HUES6 (cell line): ENCODE results near the gene GH2.

Experiments
- H3K27ac ChIP-seq: 2 replicates; pipeline ENCODE4 v1.7.0; 2013; ENCODE audit warnings: low read depth, mild to moderate bottlenecking, low read length, inconsistent platforms
- H3K27me3 ChIP-seq: 2 replicates; pipeline ENCODE4 v1.6.1; 2013; ENCODE audit warnings: low read length; ENCODE audit not compliant: control insufficient read depth, insufficient read depth
- H3K36me3 ChIP-seq: 2 replicates; pipeline ENCODE4 v1.6.1; 2013; ENCODE audit warnings: low read length; ENCODE audit not compliant: control insufficient read depth, insufficient read depth
- H3K4me1 ChIP-seq: 2 replicates; pipeline ENCODE4 v1.6.1; 2013; ENCODE audit warnings: low read length; ENCODE audit not compliant: control insufficient read depth, insufficient read depth
- H3K4me3 ChIP-seq: 2 replicates; pipeline ENCODE4 v1.5.1; 2013; ENCODE audit warnings: low read depth, low read length
- H3K9ac ChIP-seq: one replicate; pipeline ENCODE4 v1.6.1; 2013; ENCODE audit warnings: mild to moderate bottlenecking, low read length
- H3K9me3 ChIP-seq: 2 replicates; pipeline ENCODE4 v1.6.1; 2013; ENCODE audit warnings: low read depth, low read length; ENCODE audit not compliant: control insufficient read depth, insufficient read depth

The GH2 gene

DNA sequence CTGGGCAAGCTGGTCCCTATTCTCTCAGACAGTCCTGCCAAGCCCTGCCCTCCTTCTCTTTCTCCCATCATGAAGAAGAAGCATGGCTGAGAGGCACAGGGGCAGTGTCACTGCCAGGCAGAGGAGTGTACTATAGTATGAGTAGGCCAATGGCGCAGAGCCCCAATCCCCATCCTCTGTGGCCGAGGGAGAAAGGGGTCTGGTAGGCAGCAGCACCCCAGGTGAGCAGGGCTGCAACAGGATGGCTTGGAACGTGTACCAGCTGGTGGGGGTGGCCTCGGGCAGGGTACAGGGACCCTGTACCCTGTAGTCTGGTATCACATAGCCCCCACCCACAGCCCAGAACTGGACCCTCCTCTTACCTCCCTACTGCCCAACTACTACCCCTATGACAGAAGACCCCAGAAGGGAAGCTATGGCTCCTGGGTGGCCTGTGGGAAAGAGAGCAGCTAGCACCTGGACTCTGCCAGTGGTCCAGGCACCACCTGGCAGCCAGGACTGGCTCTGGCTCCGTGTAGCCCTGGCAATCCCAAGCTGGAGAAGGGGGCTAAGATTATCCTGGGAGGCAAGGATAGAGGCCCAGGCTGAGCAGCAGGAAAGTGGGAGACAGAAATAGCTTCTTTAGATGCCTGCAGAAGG lies 43.7 kb downstream of the GH2 start:
- Histone ChIP-seq H3K27ac (no peak overlapping the region), H3K9me3 (no peaks in the 10 kb centered on the region), H3K27me3 (no peaks in the 10 kb centered on the region), H3K4me1 (peaks cover 28% of the 10 kb centered on the region), H3K9ac (no peak overlapping the region), H3K36me3 (peaks cover 37% of the 10 kb centered on the region), H3K4me3 (no peak overlapping the region)

DNA sequence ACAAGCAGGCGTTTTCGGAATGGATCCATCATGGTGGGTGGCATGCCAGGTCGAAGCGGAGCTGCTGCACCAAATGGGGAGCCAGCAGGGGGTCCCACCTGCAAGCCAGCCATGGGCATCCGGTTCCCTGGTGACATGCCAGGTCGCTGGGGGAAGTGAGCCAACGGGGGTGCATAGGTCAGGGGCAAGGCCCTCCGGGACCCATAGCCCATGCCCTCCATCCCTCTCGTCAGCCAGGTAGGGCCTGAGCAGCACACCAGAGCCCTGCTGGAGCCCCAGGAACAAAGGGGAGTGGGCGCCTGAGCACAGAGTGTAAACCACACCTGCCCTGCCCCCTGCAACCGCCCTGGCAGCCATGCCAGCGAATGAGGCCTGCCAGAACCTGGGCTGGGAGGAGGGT lies 44.3 kb downstream of the GH2 start:
- Histone ChIP-seq H3K4me3 (no peak overlapping the region), H3K9ac (no peak overlapping the region), H3K4me1 (peaks cover 28% of the 10 kb centered on the region), H3K27ac (no peak overlapping the region), H3K36me3 (peaks cover 43% of the 10 kb centered on the region), H3K9me3 (no peaks in the 10 kb centered on the region), H3K27me3 (no peaks in the 10 kb centered on the region)

DNA sequence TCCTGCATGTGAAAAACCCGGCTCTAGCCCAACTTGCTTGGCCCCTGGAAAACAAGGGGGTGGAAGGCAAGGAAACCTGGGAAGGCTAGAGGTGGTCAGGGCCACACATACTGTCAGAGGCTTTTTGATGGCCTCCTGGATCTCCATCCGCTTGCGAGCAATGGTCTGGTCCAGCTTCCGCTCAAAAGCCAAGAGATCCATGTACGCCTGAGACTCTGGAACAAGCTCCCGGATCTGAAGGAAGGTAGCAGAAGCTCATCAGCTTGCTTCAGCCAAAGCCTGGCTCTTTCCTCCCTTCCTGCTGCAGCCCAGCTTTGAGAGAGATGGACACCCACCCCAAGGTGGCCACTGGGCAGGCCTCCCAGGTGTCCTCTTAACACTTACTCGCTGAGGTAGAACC lies 44.9 kb downstream of the GH2 start:
- H3K27me3 ChIP-seq: no peaks in the 10 kb centered on the region
- H3K27ac ChIP-seq: no peak overlapping the region
- no peak overlapping the region for H3K4me3 ChIP-seq
- H3K36me3 ChIP-seq: peaks cover 50% of the 10 kb centered on the region
- peaks cover 28% of the 10 kb centered on the region for H3K4me1 ChIP-seq
- H3K9me3 ChIP-seq: no peaks in the 10 kb centered on the region
- no peak overlapping the region for H3K9ac ChIP-seq

DNA sequence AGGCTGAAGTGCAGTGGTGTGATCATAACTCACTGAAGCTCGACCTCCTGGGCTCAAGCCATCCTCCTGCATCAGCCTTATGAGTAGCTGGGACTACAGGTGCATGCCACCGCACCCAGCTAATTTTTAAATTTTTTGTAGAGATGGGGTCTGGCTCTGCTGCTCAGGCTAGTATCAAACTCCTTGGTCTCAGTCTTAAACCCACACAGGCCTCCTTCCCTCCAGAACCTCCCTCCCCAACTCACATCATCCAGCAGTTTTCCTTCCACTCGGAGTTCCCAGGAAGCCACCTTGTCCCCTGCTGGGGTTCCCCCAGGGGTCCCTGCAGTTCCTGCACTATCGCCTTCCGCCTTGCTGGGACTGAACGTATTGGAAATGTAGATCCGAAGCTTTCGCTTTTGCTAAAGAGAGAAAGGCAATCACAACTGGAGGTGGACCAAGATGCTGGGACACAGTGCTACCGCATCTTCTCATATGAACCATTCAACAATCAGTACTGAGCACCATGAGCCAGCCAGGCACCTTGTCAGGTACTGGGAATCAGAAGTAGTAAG lies 46.5 kb downstream of the GH2 start:
- Histone ChIP-seq H3K27ac (no peak overlapping the region), H3K4me3 (no peak overlapping the region), H3K27me3 (no peaks in the 10 kb centered on the region), H3K9ac (no peak overlapping the region), H3K36me3 (peaks cover 65% of the 10 kb centered on the region), H3K9me3 (no peaks in the 10 kb centered on the region), H3K4me1 (peaks cover 16% of the 10 kb centered on the region)

DNA sequence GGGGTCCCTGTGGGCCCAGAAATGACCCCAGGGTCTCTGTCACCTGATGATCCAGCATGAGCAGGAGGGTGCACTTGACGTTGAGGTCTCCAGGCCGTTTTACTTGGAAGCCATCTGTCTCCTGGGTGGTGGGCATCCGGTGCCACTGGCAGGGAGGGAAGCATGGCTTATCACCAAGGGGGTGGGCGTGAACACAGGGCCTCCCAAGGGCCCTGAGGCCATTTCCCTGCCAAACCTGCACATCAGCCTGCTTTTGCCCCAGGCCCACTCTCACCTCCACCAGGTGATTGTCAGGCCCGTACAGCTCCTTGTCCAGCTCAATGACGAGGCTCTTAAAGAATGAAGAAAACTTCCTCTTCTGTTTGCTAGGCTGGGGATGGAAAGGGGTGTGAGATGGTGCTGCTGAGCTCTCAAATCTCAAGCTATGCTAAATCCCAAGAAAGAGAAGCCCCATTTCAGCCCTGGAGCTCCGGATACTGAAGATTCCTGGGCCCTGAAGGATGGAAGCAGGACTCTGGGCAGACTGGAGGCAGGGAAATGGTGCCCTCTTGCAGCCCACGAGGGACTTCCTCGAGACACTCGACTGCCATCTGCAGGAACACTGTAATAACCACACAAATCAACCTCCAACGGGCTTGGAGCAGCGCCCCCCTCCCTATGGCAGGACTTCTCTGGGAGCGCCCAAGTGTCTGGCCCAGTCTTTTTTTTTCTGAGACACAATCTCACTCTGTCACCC lies 47.1 kb downstream of the GH2 start:
- Histone ChIP-seq H3K4me1 (peaks cover 14% of the 10 kb centered on the region), H3K27me3 (no peaks in the 10 kb centered on the region), H3K4me3 (no peak overlapping the region), H3K9me3 (no peaks in the 10 kb centered on the region), H3K9ac (no peak overlapping the region), H3K36me3 (peaks cover 72% of the 10 kb centered on the region), H3K27ac (no peak overlapping the region)

DNA sequence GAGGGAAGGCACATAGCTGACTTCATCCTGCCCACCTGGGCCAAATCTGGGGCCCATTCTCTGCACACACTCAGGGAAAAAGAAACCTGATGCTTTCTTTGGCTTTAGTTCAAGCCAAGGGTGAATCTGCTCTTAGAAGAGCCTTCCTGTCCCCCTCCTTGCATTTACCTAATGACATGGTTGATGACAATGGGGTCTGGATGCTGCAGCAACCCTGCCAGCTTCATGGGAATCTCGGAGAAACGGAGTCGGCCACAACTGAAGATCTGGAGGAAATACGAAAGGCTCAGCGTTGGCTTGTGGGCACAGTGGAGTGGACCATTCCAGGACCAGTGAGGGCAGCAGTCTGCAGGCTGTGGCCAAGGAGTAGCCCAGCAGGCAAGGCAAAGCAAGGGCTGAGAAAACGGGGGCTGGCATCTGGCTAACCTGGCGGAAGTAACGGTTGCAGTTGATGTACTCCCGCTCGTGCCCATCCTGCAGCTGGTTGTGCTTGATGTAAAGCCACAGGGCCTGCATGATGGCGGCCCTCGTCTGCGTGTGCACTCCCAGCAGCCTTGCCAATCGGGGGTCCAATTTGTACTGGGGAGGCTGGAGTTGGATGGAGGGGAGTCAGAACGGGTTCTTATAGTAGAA lies 47.9 kb downstream of the GH2 start:
- H3K27me3 ChIP-seq: no peaks in the 10 kb centered on the region
- H3K36me3 ChIP-seq: peaks cover 79% of the 10 kb centered on the region
- H3K4me3 ChIP-seq: no peak overlapping the region
- peaks cover 7% of the 10 kb centered on the region for H3K4me1 ChIP-seq
- no peak overlapping the region for H3K27ac ChIP-seq
- H3K9me3 ChIP-seq: no peaks in the 10 kb centered on the region
- H3K9ac ChIP-seq: no peak overlapping the region

DNA sequence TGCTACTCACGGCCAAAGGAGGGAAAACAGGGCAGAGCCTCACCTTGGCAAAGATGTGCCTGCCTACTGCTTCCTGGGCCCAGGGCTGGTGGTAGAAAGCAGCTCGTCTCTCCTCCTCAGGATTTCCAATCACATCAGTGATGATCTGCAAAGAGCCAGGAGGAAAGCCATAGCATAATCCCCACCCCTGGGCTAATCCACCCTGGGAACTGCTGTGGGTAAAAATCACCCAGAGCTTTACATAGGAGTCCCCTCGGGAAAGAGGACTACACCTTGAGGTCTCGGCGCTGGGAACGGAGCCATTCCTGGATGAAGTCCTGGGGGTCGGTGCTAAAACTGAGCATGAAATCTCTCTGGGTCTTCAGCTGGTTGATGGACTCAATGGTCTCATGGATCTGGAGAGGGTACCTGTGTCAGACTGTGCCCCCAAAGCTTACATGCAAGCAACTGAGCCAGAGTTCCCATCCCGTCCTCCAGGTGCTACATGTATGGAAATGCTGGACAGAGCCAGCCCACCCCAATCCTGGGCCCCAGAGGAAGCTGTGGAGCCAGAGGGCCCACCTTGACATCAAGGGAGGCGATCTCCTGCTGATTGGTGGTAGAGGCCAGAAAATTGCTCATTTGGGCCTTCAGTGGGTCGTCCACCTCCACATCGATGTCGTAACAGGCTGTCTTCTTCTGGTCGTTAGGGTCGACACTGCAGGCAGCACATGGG lies 48.6 kb downstream of the GH2 start:
- no peak overlapping the region for H3K9ac ChIP-seq
- no peaks in the 10 kb centered on the region for H3K27me3 ChIP-seq
- peaks cover 86% of the 10 kb centered on the region for H3K36me3 ChIP-seq
- no peak overlapping the region for H3K4me3 ChIP-seq
- no peaks in the 10 kb centered on the region for H3K9me3 ChIP-seq
- no peak overlapping the region for H3K27ac ChIP-seq
- H3K4me1 ChIP-seq: 0 out of 2 replicates have a peak, but pooled peaks cover under 1% of the 10 kb centered on the region

DNA sequence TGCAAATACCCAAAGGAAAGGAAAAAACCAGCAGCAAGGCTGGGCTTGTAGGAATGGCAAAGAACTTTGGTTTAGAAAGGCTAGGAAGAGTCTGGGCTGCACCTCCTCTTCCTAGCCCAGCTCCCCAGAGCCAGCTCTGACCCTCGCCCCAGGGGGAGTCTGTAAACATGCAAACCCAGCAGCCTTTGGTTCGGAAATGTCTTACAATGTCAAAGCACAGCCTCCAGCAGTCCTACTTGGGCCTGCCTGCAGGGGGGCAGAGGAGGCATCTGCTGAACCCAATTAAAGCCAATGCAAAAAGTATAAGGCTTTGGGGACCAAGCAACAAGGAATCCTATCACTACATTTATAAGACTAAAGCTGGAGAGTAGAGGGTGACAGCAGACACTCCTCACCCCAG lies 49.3 kb downstream of the GH2 start:
- no peak overlapping the region for H3K4me3 ChIP-seq
- no peaks in the 10 kb centered on the region for H3K4me1 ChIP-seq
- no peaks in the 10 kb centered on the region for H3K9me3 ChIP-seq
- H3K27ac ChIP-seq: no peak overlapping the region
- no peaks in the 10 kb centered on the region for H3K27me3 ChIP-seq
- peaks cover 87% of the 10 kb centered on the region for H3K36me3 ChIP-seq
- no peak overlapping the region for H3K9ac ChIP-seq

DNA sequence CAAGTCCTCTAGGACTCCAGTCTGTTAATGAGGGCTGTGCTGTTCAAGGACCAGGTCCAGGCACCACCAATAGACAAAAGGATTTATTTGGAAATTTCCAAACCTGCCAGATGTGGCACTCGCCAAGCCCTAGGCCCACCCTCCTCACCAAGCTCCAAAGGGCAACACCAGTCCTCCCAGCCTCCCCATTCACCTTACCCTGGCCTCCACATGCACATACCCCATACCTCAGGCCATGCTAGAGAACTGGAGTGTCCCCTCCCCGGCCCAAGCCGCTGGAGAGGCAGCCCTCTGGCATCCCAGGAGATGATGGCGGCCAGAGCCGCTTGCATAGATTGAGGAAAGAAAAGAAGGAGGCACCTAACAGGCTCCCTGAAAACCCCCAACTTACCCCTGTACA lies 49.7 kb downstream of the GH2 start:
- no peak overlapping the region for H3K9ac ChIP-seq

DNA sequence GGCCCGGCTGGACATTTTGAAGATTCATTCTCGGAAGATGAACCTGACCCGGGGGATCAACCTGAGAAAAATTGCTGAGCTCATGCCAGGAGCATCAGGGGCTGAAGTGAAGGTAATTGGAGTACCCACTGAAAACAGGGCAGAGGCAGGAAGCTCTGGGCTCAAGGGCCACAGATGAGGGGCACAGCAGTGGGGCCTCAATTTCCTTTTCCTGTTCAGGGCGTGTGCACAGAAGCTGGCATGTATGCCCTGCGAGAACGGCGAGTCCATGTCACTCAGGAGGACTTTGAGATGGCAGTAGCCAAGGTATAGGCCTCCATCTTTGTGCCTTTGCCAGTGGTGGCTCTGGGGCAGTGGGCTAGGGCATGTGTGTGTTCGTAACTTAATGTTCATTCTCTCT lies 50.2 kb downstream of the GH2 start:
- Histone ChIP-seq H3K9me3 (no peaks in the 10 kb centered on the region), H3K36me3 (peaks cover 78% of the 10 kb centered on the region), H3K9ac (no peak overlapping the region), H3K27me3 (no peaks in the 10 kb centered on the region), H3K4me3 (no peak overlapping the region), H3K27ac (no peak overlapping the region), H3K4me1 (no peaks in the 10 kb centered on the region)

More for the DNA sequence above, 49.7 kb downstream of the GH2 start:
- Histone ChIP-seq H3K27ac (no peak overlapping the region), H3K9me3 (no peaks in the 10 kb centered on the region), H3K27me3 (no peaks in the 10 kb centered on the region), H3K36me3 (peaks cover 83% of the 10 kb centered on the region), H3K4me1 (no peaks in the 10 kb centered on the region), H3K4me3 (no peak overlapping the region)
